Gastrocnemius medialis (tissue), 4 donors: ENCODE results near the gene NUDT17.

ENCODE experiments used
- CTCF ChIP-seq, 5 experiments: fragments of 450-650 bp in 3 of 5; fragments of 200-600 bp in 2 of 5; sonication (generic) in 2 of 5; IDR thresholded peaks in 4 of 5; conservative IDR thresholded peaks in 1 of 5; 1 replicate in 4 of 5; 2 replicates in 1 of 5; pipeline ENCODE4 v1.5.1; 2016 to 2019; ENCODE audit warnings: antibody characterized with exemption in 5 of 5, mild to moderate bottlenecking in 3 of 5, moderate library complexity in 3 of 5
- POLR2A ChIP-seq, 2 donors: fragments of 450-650 bp; IDR thresholded peaks; one replicate each; pipeline ENCODE4 v1.6.1; 2017; ENCODE audit warnings: antibody characterized with exemption in 2 of 2, mild to moderate bottlenecking in 2 of 2, moderate library complexity in 2 of 2

DNA sequence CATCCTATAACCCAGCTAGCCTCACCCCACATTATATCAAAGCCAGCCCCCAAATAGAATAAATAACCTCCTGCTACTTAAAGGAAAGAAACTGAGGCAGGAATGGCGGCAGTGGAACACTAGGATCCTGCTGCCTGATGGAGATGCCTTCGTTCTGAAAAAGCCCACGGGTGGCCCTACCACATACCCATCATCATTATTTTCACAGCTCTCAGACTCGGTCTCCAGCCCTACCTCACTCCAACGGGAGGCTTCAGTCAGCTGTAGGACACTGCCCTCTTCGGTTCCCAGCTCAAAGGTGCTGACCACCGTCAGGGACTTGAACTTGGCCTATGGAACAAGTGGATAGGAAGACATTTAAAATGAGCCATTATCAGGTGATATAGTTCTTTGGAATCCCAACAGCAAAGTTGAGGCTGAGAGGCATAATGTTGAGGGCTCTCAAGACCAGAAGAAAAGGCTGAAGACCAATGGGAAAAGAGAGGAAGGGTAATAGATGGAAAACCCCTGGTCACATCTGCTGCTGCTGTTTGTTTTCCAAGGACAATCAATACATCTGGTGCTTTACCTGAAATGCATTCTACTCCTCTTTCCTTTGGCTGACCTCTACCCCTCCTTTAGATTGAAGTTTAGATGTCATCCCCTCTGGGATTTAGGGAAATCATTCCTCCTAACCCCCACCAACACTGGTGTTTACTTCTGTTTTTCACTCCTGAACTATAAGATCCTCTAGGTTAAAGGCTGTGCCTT is 48.1 kb downstream of the NUDT17 start:
- TF ChIP-seq CTCF (IDR thresholded peaks at IDR 0.05 in 4 of 5, conservative IDR thresholded peaks at IDR 0.05 in 1 of 5), result no peak
- TF ChIP-seq POLR2A (IDR thresholded peaks at IDR 0.05), result no peak
